Spleen (tissue), 11 donors: ENCODE measurements around the gene DNM3. TPM values are rescaled to one million over a fixed set of nuclear protein-coding genes. Genes with fewer than 3 reads are reported as not detected.

ENCODE experiments used
- DNase-seq: peaks from one replicate; pipeline ENCODE4 v3.0.0-alpha.2; 2020
- H3K27ac ChIP-seq, 8 donors: fragments of 200-600 bp; sonication (generic) in 7 of 8; 1 replicate in 4 of 8; 2 replicates in 4 of 8; pipeline versions ENCODE4 v1.5.0 to v1.8.0; 2016 to 2021; ENCODE audit warnings: inconsistent platforms in 4 of 8, mild to moderate bottlenecking in 4 of 8, moderate library complexity in 1 of 8
- H3K27me3 ChIP-seq, 7 donors: fragments of 200-600 bp; sonication (generic) in 6 of 7; replicated peaks in 1 of 7; 1 replicate in 4 of 7; 2 replicates in 3 of 7; pipeline versions ENCODE4 v1.5.0 to v1.8.0; 2016 to 2021; ENCODE audit warnings: inconsistent platforms in 3 of 7, mild to moderate bottlenecking in 1 of 7
- H3K36me3 ChIP-seq, 6 donors: fragments of 200-600 bp; sonication (generic) in 5 of 6; 1 replicate in 4 of 6; 2 replicates in 2 of 6; pipeline versions ENCODE4 v1.5.0 to v1.8.0; 2016 to 2021; ENCODE audit warnings: inconsistent platforms in 2 of 6
- H3K4me1 ChIP-seq, 6 donors: fragments of 200-600 bp; sonication (generic) in 5 of 6; 1 replicate in 3 of 6; 2 replicates in 3 of 6; pipeline versions ENCODE4 v1.5.0 to v1.8.0; 2016 to 2021; ENCODE audit warnings: inconsistent platforms in 3 of 6
- H3K4me3 ChIP-seq, 8 donors: fragments of 200-600 bp; sonication (generic) in 7 of 8; 1 replicate in 4 of 8; 2 replicates in 4 of 8; pipeline versions ENCODE4 v1.5.0 to v1.8.0; 2016 to 2021; ENCODE audit warnings: inconsistent platforms in 4 of 8, mild to moderate bottlenecking in 4 of 8, moderate library complexity in 2 of 8
- H3K9me3 ChIP-seq, 8 donors: fragments of 200-600 bp; sonication (generic) in 7 of 8; 1 replicate in 4 of 8; 2 replicates in 4 of 8; pipeline versions ENCODE4 v1.5.0 to v1.8.0; 2016 to 2021; ENCODE audit warnings: inconsistent platforms in 4 of 8
- CTCF ChIP-seq, 11 experiments: fragments of 200-600 bp in 7 of 11; fragments of 450-650 bp in 4 of 11; sonication (generic) in 4 of 11; IDR thresholded peaks in 8 of 11; conservative IDR thresholded peaks in 3 of 11; 1 replicate in 7 of 11; 2 replicates in 4 of 11; pipeline versions ENCODE4 v1.4.0 to v1.8.0; 2016 to 2021; ENCODE audit warnings: antibody characterized with exemption in 11 of 11, inconsistent platforms in 4 of 11, mild to moderate bottlenecking in 1 of 11
- POLR2A ChIP-seq, 3 donors: fragments of 450-650 bp; IDR thresholded peaks; one replicate each; pipeline ENCODE4 v1.5.1; 2017; ENCODE audit warnings: antibody characterized with exemption in 3 of 3, mild to moderate bottlenecking in 1 of 3
- POLR2AphosphoS5 ChIP-seq, 3 donors: sonication (generic); formaldehyde crosslinking; IDR thresholded peaks; one replicate each; pipeline ENCODE4 v1.5.1; 2017; ENCODE audit warnings: antibody characterized with exemption in 3 of 3
- WGBS, 5 donors: extraction: QIAGEN DNeasy Blood & Tissue Kit in 3 of 5; methylation state at CpG; one replicate each; pipeline versions ENCODE4 v1.1.5 to v1.1.7; 2013 to 2018; 5-methylcytosine and 5-hydroxymethylcytosine counted together
- intact Hi-C: fragments of 100-400 bp; cut with DNase I; formaldehyde crosslinking; loops from one replicate; pipeline ENCODE4 v1.15.0; 2023; ENCODE audit warnings: low total_unique reads
- polyA plus RNA-seq, 3 donors: library from polyadenylated mRNA; stranded (reverse); fragments of 200-250 nt; gene quantifications; one replicate each; pipeline ENCODE4 v1.2.1, GENCODE V29; 2013
- total RNA-seq, 7 donors: library from RNA; depleted of rRNA in 3 of 7; stranded (reverse); fragments of >200 nt in 3 of 7; fragmentation: NEBNext Ultra II Directional in 4 of 7; extraction: Animal tissue kit (Norgen Biotek cat#: 25700) in 4 of 7; gene quantifications; one replicate each; pipeline versions ENCODE4 v1.1.0 to v1.2.1, GENCODE V29; 2016 to 2021
- donor health status: healthy with polysubstance abuse.
- donor health status: DM: no; HTN: no; CAD: no; lungs with moderate emphysema.
- donor health status: DM: no; HTN: no; CAD: no.
- donor health status: Bipolar disorder and iron deficiency.
- donor health status: healthy.
- donor health status: DM: no; HTN: no; CAD: no.
- donor health status: DM: yes; HTN: yes; CAD: no.

DNM3 gene
- total and polyA plus RNA-seq, 10 donors: 0.61 to 10.2 (median 4.9) TPM

- H3K4me3 ChIP-seq: no peak overlapping the region
- no peak overlapping the region for H3K27ac ChIP-seq
- WGBS, 5 donors: 89 to 96% (median 90%) methylated on average over 5 of the region's 5 CpGs
- no peak for DNase-seq
- H3K9me3 ChIP-seq: peaks cover 0 to 4% (median 0%) of the 10 kb centered on the region in 8 donors
- no peaks in the 10 kb centered on the region for H3K27me3 ChIP-seq
- H3K4me1 ChIP-seq: peaks cover 0 to 6% (median 0%) of the 10 kb centered on the region in 6 donors
- no peaks in the 10 kb centered on the region for H3K36me3 ChIP-seq
- TF ChIP-seq POLR2AphosphoS5 (IDR thresholded peaks at IDR 0.05) (no peak), POLR2A (IDR thresholded peaks at IDR 0.05) (no peak)
- intact Hi-C loops: no loop called here
Measured at GRCh38 chr1:172324086-172324485, 482.8 kb downstream of the DNM3 start.

DNA sequence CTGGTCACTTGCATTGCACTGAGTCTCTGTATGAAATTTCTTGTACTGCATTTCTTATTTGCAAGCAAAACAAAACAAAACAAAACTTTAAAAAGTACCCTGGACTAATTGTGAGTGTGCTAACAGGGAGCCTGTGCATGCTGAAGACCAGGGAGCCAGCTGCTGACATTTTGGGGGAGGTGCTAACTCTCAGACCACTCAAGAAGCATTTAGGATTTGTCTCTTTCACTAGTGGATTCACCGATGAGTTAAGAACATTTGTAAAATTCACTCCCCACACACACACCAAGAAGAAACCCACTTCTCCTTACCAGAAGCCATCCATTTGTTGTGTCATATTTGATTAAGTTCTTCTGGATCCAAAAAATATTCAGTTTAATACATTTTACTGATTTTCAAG is 483.5 kb downstream of the DNM3 start:
- Histone ChIP-seq H3K9me3 (peaks cover 0 to 4% (median 0%) of the 10 kb centered on the region in 8 donors), H3K4me3 (no peak overlapping the region), H3K27me3 (no peaks in the 10 kb centered on the region), H3K27ac (no peak overlapping the region), H3K4me1 (peaks cover 0 to 6% (median 0%) of the 10 kb centered on the region in 6 donors), H3K36me3 (no peaks in the 10 kb centered on the region)
- TF ChIP-seq POLR2AphosphoS5 (IDR thresholded peaks at IDR 0.05) (no peak), POLR2A (IDR thresholded peaks at IDR 0.05) (no peak), CTCF (IDR thresholded peaks at IDR 0.05 in 8 of 11, conservative IDR thresholded peaks at IDR 0.05 in 3 of 11) (no peak)
- intact Hi-C loops: no loop called here
- DNase-seq: no peak
- 74 to 96% (median 86%) methylated on average over 1 of the region's 1 CpG for WGBS, 5 donors

DNA sequence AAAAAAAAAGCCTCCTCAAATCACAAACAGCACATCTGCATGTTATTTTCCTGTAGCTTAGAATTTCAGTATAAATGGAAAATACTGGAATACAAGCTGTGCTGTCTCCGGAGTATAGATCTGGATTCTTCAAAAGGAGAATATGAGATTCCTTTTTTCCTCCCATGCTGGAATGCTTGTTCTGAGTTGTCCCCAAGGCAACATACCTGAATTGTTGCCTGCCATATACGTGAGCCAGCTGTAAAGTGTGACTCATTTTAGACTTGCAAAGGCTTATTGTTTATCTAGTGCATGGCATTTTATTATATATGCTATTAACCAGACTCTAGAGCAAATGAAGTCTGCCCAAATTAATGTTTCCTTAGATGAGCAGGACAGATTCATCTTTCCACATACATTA is 484.2 kb downstream of the DNM3 start:
- Histone ChIP-seq H3K9me3 (peaks cover 0 to 4% (median 0%) of the 10 kb centered on the region in 8 donors), H3K4me3 (no peak overlapping the region), H3K36me3 (no peaks in the 10 kb centered on the region), H3K27ac (no peak overlapping the region), H3K4me1 (peaks cover 0 to 6% (median 0%) of the 10 kb centered on the region in 6 donors), H3K27me3 (no peaks in the 10 kb centered on the region)
- WGBS, 5 donors: 80 to 97% (median 93%) methylated on average over 2 of the region's 2 CpGs
- DNase-seq: no peak
- intact Hi-C loops: no loop called here
- TF ChIP-seq POLR2A (IDR thresholded peaks at IDR 0.05) (no peak), POLR2AphosphoS5 (IDR thresholded peaks at IDR 0.05) (no peak)

DNA sequence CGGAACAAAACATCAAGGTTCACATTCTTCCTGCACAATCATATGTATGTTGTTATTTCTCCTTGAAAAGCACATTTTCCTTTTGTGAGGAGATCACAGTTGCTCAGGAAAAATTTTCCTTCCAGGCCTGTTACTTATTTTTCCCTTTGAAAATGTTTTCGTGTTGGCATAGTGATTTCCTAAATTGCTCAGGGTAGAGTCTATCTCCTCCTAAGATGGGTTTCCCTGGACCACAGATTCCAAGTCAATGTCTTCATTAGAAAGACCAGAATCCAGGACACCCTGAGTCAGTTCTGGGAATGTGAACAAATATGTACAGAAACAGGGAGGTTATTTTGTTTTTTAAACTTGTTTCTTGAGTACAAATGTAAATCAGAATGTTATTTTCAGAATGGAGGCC is 484.8 kb downstream of the DNM3 start:
- Histone ChIP-seq H3K9me3 (peaks cover 0 to 4% (median 0%) of the 10 kb centered on the region in 8 donors), H3K27me3 (no peaks in the 10 kb centered on the region), H3K36me3 (no peaks in the 10 kb centered on the region), H3K4me3 (no peak overlapping the region), H3K27ac (no peak overlapping the region), H3K4me1 (peaks cover 0 to 6% (median 0%) of the 10 kb centered on the region in 6 donors)
- intact Hi-C loops: no loop called here
- WGBS, 5 donors: 93 to 99% (median 97%) methylated on average over 2 of the region's 2 CpGs
- DNase-seq: no peak
- TF ChIP-seq POLR2A (IDR thresholded peaks at IDR 0.05) (no peak), POLR2AphosphoS5 (IDR thresholded peaks at IDR 0.05) (no peak), CTCF (IDR thresholded peaks at IDR 0.05 in 8 of 11, conservative IDR thresholded peaks at IDR 0.05 in 3 of 11) (no peak)

DNA sequence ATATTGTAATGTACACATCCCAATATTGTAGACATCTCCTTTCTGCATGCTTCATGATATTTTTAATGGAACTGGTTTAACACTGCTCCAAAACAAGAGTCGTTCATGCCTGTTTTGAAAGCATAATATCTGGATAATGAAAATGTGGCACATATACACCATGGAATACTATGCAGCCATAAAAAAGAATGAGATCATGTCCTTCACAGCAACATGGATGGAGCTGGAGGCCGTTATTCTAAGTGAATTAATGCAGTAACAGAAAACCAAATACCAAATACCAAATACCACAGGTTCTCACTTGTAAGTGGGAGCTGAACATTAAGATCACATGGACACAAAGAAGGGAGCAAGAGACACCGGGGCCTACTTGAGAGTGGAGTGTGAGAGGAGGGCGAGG is 487.0 kb downstream of the DNM3 start:
- H3K4me1 ChIP-seq: peaks cover 0 to 3% (median 0%) of the 10 kb centered on the region in 6 donors
- H3K36me3 ChIP-seq: no peaks in the 10 kb centered on the region
- 87 to 93% (median 90%) methylated on average over 4 of the region's 4 CpGs for WGBS, 5 donors
- intact Hi-C loops: no loop called here
- H3K27ac ChIP-seq: no peak overlapping the region
- no peak overlapping the region for H3K4me3 ChIP-seq
- no peak for TF ChIP-seq CTCF (IDR thresholded peaks at IDR 0.05 in 8 of 11, conservative IDR thresholded peaks at IDR 0.05 in 3 of 11)
- no peak for TF ChIP-seq POLR2A (IDR thresholded peaks at IDR 0.05)
- TF ChIP-seq POLR2AphosphoS5 (IDR thresholded peaks at IDR 0.05): no peak
- no peaks in the 10 kb centered on the region for H3K27me3 ChIP-seq
- no peak for DNase-seq
- H3K9me3 ChIP-seq: peaks cover 0 to 4% (median 0%) of the 10 kb centered on the region in 8 donors
